Measurements from ENCODE around the gene NPM1. TPM values are rescaled to one million over a fixed set of nuclear protein-coding genes. Genes with fewer than 3 reads are reported as not detected.
"Not testable (repeated sequence)": the region's sequence is repeated elsewhere in the genome, so short reads cannot be mapped to it uniquely, and the experiment has no call there.

The NPM1 gene, protein sequence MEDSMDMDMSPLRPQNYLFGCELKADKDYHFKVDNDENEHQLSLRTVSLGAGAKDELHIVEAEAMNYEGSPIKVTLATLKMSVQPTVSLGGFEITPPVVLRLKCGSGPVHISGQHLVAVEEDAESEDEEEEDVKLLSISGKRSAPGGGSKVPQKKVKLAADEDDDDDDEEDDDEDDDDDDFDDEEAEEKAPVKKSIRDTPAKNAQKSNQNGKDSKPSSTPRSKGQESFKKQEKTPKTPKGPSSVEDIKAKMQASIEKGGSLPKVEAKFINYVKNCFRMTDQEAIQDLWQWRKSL
- 3,066 and 3,162 TPM in 2 replicates for total RNA-seq

DNA sequence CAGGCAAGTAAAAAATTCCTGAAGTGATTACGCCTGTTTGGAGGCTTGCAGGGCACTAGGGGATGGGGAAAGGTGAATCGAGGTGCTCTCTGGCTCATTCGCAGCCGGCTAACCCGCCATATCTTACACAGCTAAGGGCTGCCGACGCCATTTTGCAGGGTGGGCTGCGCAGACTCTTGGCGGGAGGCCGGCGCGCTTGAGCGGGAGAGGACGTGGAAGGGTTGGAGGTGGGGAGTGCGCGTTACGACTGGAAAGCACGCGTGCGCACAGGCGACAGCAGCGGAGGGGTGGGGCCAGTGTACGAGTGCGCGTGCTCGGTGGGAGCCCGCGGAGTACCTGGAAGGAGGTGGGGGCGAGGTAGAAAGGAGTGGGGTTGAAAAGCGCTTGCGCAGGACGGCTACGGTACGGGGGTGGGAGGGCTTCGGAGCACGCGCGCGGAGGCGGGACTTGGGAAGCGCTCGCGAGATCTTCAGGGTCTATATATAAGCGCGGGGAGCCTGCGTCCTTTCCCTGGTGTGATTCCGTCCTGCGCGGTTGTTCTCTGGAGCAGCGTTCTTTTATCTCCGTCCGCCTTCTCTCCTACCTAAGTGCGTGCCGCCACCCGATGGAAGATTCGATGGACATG is at the start of gene NPM1:
Gene NPM1, plus strand, starts transcription at position 505 of the 625 bp plus-strand sequence. Its CDS starts 100 bp downstream, at position 605.
- Mint-ChIP-seq H3K27me3 (peaks cover 10% of the 10 kb centered on the region), H3K27ac (peak within 1 kb of the TSS; percentile 100), H3K4me1 (peaks cover 41% of the 10 kb centered on the region), H3K4me3 (peak within 1 kb of the TSS; percentile 94), H3K9me3 (peaks cover 3% of the 10 kb centered on the region), H3K36me3 (ENCODE audit: low read depth) (peaks cover 52% of the 10 kb centered on the region)
- intact Hi-C loops (cut with micrococcal nuclease) = loop anchor here (1.0 to 10.0 kb wide), 7 partner anchors 619 to 1945 kb away; partner anchors contain the start of genes DUSP1, FBXW11, SPDL1 and STK10
- DNase-seq = peak; percentile 99

DNA sequence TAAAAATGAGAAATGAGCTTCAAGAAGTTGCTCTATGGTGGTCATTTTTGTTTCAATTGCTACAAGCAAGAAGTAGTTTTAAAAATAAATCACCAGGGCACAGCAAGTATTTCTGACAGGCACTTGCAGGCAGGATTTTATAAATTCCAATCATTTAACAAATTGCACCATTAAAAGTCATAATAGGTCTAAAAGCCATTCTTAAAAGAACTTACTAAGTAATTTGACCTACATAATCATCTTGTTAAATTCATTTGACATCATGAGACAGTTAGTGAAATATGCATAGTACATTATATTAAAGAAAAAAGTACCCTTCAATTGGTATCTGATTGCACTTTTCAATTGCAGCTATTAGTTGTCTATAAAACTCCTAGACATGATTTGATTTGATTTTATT is 47.6 kb upstream of the NPM1 start:
- no peaks in the 10 kb centered on the region for H3K9me3 Mint-ChIP-seq
- H3K4me1 Mint-ChIP-seq = peaks cover 3% of the 10 kb centered on the region
- no peak overlapping the region for H3K4me3 Mint-ChIP-seq
- DNase-seq = no peak
- H3K36me3 Mint-ChIP-seq (ENCODE audit: low read depth) = no peaks in the 10 kb centered on the region
- H3K27me3 Mint-ChIP-seq = peaks cover 28% of the 10 kb centered on the region
- no peak overlapping the region for H3K27ac Mint-ChIP-seq
- intact Hi-C loops (cut with micrococcal nuclease) = loop anchor here (10.0 kb wide), 1 partner anchor 595 kb away; no protein-coding TSS in a partner anchor

DNA sequence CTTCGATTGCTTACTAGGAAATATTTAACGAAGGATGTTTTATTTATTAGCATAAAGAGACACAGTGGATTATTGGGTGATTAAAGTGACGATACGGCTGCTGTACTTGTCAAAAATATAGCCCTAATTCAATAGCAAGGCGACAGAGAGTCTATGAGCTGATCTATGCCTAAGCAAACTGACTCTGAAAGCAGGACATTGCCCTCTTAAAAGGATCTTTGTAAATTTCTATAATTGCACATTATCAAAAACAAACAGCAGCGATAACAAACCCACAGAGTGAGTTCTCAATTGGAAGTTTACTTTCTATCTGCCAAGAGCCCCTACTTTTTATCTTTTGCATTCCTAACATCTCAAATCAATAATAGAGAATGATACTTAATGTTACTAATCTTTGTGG is 47.2 kb upstream of the NPM1 start:
- H3K27me3 Mint-ChIP-seq = peaks cover 24% of the 10 kb centered on the region
- peaks cover 3% of the 10 kb centered on the region for H3K4me1 Mint-ChIP-seq
- H3K27ac Mint-ChIP-seq = no peak overlapping the region
- no peaks in the 10 kb centered on the region for H3K36me3 Mint-ChIP-seq (ENCODE audit: low read depth)
- intact Hi-C loops (cut with micrococcal nuclease) = loop anchor here (10.0 kb wide), 1 partner anchor 596 kb away; no protein-coding TSS in a partner anchor
- DNase-seq = no peak
- H3K9me3 Mint-ChIP-seq = no peaks in the 10 kb centered on the region
- no peak overlapping the region for H3K4me3 Mint-ChIP-seq

DNA sequence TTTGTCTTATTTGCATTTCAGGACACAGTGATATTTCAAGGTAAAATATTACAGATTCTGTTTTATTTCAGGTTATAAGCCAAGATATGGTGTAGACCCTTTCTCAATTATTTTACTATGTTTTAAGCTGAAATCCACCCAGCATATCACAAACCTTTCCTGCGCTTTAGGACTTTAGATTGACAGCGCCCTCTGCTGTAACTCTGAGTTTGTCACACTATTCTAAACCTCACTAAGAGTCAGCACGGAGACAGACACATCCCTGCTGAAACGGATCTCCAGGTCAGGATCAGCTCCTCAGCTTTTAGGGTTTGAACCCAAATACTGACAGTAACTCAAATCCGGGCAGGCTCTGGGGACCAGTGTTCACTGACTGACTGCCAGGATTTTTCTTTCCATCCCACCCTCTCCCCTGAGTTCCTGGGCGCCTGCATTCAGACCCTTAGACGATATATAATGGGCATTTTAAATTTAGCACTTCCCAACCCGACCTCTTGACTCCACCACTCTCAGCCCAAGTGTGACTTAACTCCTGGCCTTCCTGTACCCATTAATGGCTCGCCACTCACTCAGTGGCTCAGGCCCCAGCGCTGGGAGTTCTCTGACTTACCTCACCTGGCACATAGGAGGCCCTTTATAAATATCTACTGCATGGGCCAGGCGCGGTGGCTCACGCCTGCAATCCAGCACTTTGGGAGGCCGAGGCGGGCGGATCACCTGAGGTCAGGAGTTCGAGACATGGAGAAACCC is 45.1 kb upstream of the NPM1 start:
- intact Hi-C loops (cut with micrococcal nuclease) = loop anchor here (2.0 to 10.0 kb wide), 2 partner anchors 598 to 704 kb away; no protein-coding TSS in a partner anchor
- Mint-ChIP-seq H3K36me3 (ENCODE audit: low read depth) (no peaks in the 10 kb centered on the region), H3K4me3 (no peak overlapping the region), H3K4me1 (no peaks in the 10 kb centered on the region), H3K9me3 (no peaks in the 10 kb centered on the region), H3K27ac (no peak overlapping the region), H3K27me3 (peaks cover 7% of the 10 kb centered on the region)
- DNase-seq = peak; percentile 76

DNA sequence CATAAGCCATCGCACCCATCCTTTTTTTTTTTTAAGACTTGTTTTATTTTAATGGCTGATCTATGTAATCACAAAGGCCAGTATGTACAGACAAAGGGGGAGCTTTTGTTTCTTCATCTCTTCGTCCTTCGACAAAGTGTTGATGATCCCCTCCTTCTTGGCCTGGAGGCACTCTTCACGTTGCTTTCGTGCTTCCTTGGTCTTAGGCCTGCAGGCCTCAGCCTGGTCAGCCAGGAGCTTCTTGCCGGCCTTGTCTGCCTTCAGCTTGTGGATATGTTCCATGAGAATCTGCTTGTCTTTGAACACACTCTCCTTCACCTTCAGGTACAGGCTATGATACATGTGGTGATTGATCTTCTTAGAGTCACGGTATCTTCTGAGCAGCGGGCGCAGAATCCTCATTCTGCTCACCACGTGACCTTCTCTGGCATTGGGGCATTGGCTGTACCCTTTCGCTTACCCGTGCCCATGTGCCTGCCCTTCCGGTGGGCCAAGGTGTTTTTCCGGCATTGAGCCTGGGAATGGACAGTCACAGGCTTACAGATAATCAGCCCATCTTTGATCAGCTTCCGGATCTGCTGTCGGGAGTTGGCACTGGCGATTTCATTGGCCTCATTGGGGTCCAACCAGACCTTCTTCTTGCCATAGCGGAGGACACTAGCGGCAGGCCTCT is 42.6 kb upstream of the NPM1 start:
- Mint-ChIP-seq H3K9me3 (no peaks in the 10 kb centered on the region), H3K4me3 (no peak overlapping the region), H3K27me3 (peaks cover under 1% of the 10 kb centered on the region), H3K27ac (no peak overlapping the region), H3K4me1 (no peaks in the 10 kb centered on the region), H3K36me3 (ENCODE audit: low read depth) (no peaks in the 10 kb centered on the region)
- DNase-seq = no peak
- intact Hi-C loops (cut with micrococcal nuclease) = loop anchor here (10.0 kb wide), 1 partner anchor 600 kb away; no protein-coding TSS in a partner anchor

DNA sequence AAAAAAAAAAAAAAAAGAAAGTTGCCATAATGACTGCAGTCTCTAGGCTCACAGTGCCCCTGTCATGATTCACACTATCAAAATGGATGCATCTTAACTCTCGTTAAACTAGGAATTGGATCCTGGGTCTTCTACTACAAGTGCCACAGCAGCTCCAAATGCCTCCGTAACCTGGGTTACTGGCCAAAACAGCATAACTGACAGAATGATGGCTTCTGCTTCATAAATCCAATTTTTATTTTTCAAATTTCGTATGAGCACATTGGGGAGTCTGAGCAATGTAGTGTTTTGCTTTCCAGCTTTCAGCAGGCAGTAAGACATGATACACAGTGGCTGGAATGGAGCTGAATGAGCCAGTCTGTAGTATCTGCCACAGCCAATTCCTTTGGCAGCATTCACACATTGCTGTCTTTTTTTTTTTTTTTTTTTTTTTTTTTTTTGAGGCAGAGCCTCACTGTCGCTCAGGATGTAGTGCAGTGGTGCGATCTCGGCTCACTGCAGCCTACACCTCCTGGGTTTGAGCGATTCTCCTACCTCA is 36.0 kb upstream of the NPM1 start:
- no peak overlapping the region for H3K4me3 Mint-ChIP-seq
- no peaks in the 10 kb centered on the region for H3K36me3 Mint-ChIP-seq (ENCODE audit: low read depth)
- intact Hi-C loops (cut with micrococcal nuclease) = no loop called here
- no peak overlapping the region for H3K27ac Mint-ChIP-seq
- DNase-seq = no peak
- no peaks in the 10 kb centered on the region for H3K4me1 Mint-ChIP-seq
- H3K9me3 Mint-ChIP-seq = no peaks in the 10 kb centered on the region
- peaks cover 2% of the 10 kb centered on the region for H3K27me3 Mint-ChIP-seq

DNA sequence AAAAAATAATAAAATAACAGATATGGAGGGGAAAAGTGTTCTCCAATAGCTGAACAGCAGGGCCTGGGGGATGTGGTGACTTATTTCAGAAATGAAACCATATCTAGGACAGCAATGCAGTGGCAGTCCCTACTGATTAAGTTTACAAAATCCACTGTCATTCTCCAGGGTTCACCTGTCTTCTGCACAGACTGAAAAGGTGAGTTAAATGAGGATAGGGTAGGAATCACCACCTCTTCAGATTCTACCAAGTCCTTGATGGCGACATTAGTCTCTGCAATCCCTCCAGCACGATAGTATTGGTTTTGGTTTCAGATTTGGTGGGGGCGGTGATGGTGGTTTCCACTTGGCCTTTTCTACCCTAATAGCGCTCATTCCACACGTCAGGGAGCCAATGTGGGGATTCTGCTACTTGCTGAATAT is 32.3 kb upstream of the NPM1 start:
- H3K4me1 Mint-ChIP-seq = no peaks in the 10 kb centered on the region
- intact Hi-C loops (cut with micrococcal nuclease) = no loop called here
- H3K9me3 Mint-ChIP-seq = peaks cover 3% of the 10 kb centered on the region
- no peak overlapping the region for H3K27ac Mint-ChIP-seq
- DNase-seq = peak; percentile 62
- H3K36me3 Mint-ChIP-seq (ENCODE audit: low read depth) = no peaks in the 10 kb centered on the region
- H3K27me3 Mint-ChIP-seq = no peaks in the 10 kb centered on the region
- H3K4me3 Mint-ChIP-seq = no peak overlapping the region

DNA sequence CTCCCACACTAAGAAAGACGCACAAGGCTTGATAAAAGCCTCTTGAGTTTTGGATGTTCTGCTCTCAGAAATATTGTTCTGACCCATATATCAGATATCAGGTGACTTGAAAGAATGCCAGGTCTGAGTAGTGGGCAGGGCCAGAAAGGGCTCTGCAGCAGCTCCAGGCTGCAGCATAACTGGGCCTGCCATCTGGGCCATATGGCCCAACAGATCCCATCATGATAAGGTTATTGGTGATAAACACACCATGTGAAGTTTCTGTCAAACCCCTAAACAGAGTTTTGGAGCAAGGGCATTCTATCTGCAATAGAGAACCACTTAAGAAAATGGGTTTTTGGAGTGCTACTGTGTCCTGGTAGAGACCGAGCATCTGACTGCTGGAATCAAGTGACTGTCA is 29.8 kb upstream of the NPM1 start:
- Mint-ChIP-seq H3K36me3 (ENCODE audit: low read depth) (no peaks in the 10 kb centered on the region), H3K27me3 (no peaks in the 10 kb centered on the region), H3K4me1 (no peaks in the 10 kb centered on the region), H3K9me3 (peaks cover 3% of the 10 kb centered on the region), H3K4me3 (no peak overlapping the region), H3K27ac (no peak overlapping the region)
- intact Hi-C loops (cut with micrococcal nuclease) = no loop called here
- DNase-seq = no peak

DNA sequence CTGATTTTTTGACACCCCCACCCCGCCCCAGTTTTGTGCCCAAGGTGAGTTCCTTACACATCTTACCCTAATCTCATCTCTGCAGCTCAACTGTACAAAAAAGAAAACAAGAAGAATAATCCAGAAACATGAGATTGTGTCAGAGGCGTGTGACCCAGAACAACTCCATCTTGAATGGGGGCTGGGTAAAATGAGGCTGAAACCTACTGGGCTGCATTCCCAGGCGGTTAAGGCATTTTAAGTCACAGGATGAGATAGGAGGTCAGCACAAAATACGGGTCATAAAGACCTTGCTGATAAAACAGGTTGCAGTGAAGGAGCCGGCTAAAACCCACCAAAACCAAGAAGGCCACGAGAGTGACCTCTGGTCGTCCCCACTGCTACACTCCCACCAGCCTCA is 26.5 kb upstream of the NPM1 start:
- DNase-seq; H3K27ac Mint-ChIP-seq; H3K4me3 Mint-ChIP-seq; H3K4me1 Mint-ChIP-seq; H3K36me3 Mint-ChIP-seq (ENCODE audit: low read depth); intact Hi-C loops (cut with micrococcal nuclease); H3K9me3 Mint-ChIP-seq: not testable (repeated sequence)
- peaks cover 11% of the 10 kb centered on the region for H3K27me3 Mint-ChIP-seq

DNA sequence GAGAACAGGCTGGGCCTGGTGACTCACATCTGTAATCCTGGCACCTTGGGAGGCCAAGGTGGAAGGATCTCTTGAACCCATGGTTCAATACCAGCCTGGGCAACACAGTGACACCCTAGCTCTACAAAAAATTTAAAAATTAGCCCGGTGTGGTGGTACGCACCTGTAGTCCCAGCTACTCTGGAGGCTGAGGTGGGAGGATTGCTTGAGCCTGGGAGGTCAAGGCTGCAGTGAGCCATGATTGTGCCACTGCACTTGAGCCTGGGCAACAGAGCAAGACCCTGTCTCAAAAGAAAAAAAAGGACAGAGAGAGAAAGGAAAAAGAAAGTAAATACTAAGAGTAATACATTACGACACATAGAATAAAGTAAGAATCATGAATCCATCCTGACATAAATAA is 24.4 kb upstream of the NPM1 start:
- intact Hi-C loops (cut with micrococcal nuclease); DNase-seq; H3K27ac Mint-ChIP-seq; H3K4me3 Mint-ChIP-seq; H3K9me3 Mint-ChIP-seq; H3K36me3 Mint-ChIP-seq (ENCODE audit: low read depth); H3K4me1 Mint-ChIP-seq: not testable (repeated sequence)
- peaks cover 14% of the 10 kb centered on the region for H3K27me3 Mint-ChIP-seq

DNA sequence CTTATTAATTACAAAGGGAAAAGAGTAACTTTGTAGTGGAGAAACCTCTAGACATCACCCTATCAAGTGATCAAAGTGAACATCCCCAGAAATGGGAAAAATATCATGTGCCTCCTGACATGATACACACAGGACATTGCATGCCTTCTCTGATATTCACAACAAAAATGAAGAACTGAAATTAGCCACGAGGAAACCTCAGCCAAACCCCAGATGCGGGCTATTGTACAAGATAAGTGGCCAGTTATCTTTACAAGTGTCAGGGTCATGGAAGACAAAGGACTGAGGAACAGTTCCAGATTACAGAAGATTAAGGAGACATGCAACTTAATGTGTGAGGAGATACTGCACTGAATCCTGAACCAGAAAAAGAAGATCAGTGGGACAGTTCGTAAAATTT is 23.8 kb upstream of the NPM1 start:
- Mint-ChIP-seq H3K9me3 (no peaks in the 10 kb centered on the region), H3K4me1 (no peaks in the 10 kb centered on the region)
- intact Hi-C loops (cut with micrococcal nuclease) = no loop called here

DNA sequence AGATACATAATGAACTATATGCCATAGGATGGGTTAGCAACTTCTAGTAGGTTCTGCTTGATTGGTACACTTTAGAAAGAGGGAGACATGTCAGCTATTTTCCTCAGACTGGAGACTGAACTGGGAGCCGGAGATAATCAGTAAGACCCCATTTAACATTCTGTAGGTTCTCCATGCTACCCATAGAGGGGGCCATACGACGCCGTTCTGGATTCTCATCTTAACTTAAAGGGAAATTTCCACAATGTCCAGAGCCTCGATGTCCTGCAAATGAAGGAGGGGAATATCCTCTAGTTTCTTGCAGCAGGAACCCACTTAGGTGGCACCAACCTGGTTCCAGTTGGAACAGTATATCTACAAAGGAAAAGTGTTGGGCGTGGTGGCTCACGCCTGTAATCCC is 22.3 kb upstream of the NPM1 start:
- H3K4me3 Mint-ChIP-seq = no peak overlapping the region
- H3K36me3 Mint-ChIP-seq (ENCODE audit: low read depth) = no peaks in the 10 kb centered on the region
- no peaks in the 10 kb centered on the region for H3K9me3 Mint-ChIP-seq
- peaks cover 16% of the 10 kb centered on the region for H3K27me3 Mint-ChIP-seq
- intact Hi-C loops (cut with micrococcal nuclease) = no loop called here
- no peaks in the 10 kb centered on the region for H3K4me1 Mint-ChIP-seq
- H3K27ac Mint-ChIP-seq = no peak overlapping the region
- DNase-seq = no peak

More for the DNA sequence above, 23.8 kb upstream of the NPM1 start:
- no peak overlapping the region for H3K4me3 Mint-ChIP-seq
- no peak overlapping the region for H3K27ac Mint-ChIP-seq
- no peak for DNase-seq
- no peaks in the 10 kb centered on the region for H3K36me3 Mint-ChIP-seq (ENCODE audit: low read depth)
- peaks cover 16% of the 10 kb centered on the region for H3K27me3 Mint-ChIP-seq

DNA sequence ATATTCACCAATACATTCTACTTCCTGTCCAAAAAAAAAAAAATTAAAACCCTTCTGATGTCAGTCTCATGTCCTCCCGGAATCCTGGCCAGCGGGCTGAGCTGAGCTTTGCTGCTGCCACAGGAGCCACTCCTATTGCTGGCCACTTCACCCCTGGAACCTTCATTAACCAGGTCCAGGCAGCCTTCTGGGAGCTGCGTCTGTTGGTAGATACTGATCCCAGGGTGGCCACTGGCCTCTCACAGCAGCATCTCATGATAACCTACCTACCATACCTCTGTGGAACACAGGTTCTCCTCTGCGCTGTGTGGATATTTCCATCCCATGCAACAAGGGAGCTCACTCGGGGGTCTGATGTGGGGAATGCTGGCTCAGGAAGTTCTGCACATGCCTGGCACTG is 21.0 kb upstream of the NPM1 start:
- H3K27me3 Mint-ChIP-seq = peaks cover 16% of the 10 kb centered on the region
- H3K36me3 Mint-ChIP-seq (ENCODE audit: low read depth) = no peaks in the 10 kb centered on the region
- no peak overlapping the region for H3K4me3 Mint-ChIP-seq
- H3K4me1 Mint-ChIP-seq = no peaks in the 10 kb centered on the region
- no peak overlapping the region for H3K27ac Mint-ChIP-seq
- DNase-seq = no peak
- intact Hi-C loops (cut with micrococcal nuclease) = no loop called here
- H3K9me3 Mint-ChIP-seq = no peaks in the 10 kb centered on the region
